Activated naive CD8-positive, alpha-beta T cell treated with anti-CD3 and anti-CD28 coated beads, Interleukin-2, amount 10 ng/mL, durations not matched to agents 7 days and 5 days (primary cell): ENCODE measurements around the gene CALHM5. TPM values are rescaled to one million over a fixed set of nuclear protein-coding genes. Genes with fewer than 3 reads are reported as not detected.

Experiments used
- ATAC-seq: fragments of 150-1000 bp; cut with Tn5 transposase; one replicate; pipeline ENCODE4 v1.10.0; 2021; ENCODE audit warnings: low read depth, moderate library complexity
- POLR2A ChIA-PET: fragments of 350-600 bp; sonication (Branson Sonifier 250); formaldehyde crosslinking; loops from one replicate; lab custom pipeline; 2021; ENCODE audit warnings: antibody characterized with exemption; lab: Charles Lee
- DNase-seq: peaks from one replicate; pipeline ENCODE4 v3.0.0; 2021
- H3K27ac Mint-ChIP-seq: one replicate; pipeline ENCODE4 v1.8.0; 2022; ENCODE audit warnings: mild to moderate bottlenecking, mixed read lengths
- H3K27me3 Mint-ChIP-seq: one replicate; pipeline ENCODE4 v1.8.0; 2022; ENCODE audit warnings: mild to moderate bottlenecking, moderate library complexity, mixed read lengths
- H3K36me3 Mint-ChIP-seq: one replicate; pipeline ENCODE4 v1.8.0; 2021; ENCODE audit warnings: mild to moderate bottlenecking, mixed read lengths
- H3K4me1 Mint-ChIP-seq: one replicate; pipeline ENCODE4 v1.8.0; 2021; ENCODE audit warnings: mixed read lengths
- H3K4me3 Mint-ChIP-seq: one replicate; pipeline ENCODE4 v1.8.0; 2022; ENCODE audit warnings: mild to moderate bottlenecking, moderate library complexity, mixed read lengths
- H3K9me3 Mint-ChIP-seq: one replicate; pipeline ENCODE4 v1.8.0; 2021; ENCODE audit warnings: mixed read lengths
- total RNA-seq, 2 experiments: library from RNA; stranded (reverse); gene quantifications; one replicate each; pipeline ENCODE4 v1.2.3, GENCODE V29; 2021

The CALHM5 gene
- total RNA-seq, 2 experiments from 2014 or later = not detected

DNA sequence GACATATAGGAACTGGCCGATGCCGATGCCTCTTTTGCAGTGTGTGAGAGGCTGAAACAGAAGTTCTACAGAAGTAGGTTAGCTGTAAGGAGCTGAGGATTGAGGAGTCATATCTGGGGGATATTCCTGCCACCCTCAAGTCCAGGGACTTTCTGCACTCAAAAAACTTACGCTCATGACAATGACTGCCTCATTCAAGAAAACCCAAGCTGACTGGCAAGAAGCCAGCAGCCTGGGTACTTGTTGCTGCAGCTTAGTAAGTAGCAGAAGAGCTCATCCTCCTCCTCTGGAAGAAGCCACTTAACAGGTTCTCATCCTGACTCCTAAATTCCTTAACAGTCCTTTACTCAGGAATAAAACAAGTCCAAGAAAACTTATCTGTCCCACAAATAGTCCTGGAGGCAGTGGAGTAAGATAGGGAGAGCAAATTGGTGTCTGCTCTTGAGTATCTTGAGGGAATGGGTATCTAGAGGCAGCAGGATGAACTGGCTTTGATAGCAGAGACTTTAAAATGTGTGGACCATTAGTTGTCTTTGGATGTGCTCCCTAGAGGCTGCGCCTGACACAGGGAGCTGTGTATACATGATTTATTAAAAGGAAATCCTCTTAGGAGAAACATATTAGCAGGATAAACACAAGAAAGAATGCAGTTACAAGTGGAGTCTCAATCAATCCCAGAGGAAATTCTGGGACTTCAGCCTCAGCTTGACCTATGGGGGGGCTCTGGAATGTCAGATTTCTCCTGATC, 7.4 kb downstream of the CALHM5 start:
- Mint-ChIP-seq H3K27ac (no peak overlapping the region), H3K9me3 (no peaks in the 10 kb centered on the region), H3K27me3 (peaks cover 18% of the 10 kb centered on the region), H3K36me3 (no peaks in the 10 kb centered on the region), H3K4me1 (no peaks in the 10 kb centered on the region), H3K4me3 (no peak overlapping the region)
- no peak for DNase-seq
- ATAC-seq = no peak
- POLR2A ChIA-PET = no interaction called here

DNA sequence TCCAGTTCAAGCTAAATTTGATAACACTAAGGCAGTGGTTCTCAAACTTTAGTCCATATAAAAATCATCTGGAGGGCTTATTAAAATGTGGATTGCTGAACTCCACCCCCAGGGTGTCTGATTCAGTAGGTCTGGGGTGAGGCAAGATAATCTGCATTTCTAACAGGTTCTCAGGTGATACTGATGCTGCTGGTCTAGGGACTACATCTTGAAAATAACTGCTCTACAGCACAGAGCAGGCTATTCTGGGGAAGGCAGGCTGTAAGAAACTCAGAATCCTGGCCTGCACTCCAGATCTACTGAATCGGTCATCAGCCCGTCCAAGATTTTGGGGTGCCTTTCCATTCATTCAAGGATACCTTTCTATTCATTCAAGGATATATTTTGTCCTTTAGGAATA, 11.5 kb downstream of the CALHM5 start:
- no peaks in the 10 kb centered on the region for H3K36me3 Mint-ChIP-seq
- no peak overlapping the region for H3K4me3 Mint-ChIP-seq
- no peaks in the 10 kb centered on the region for H3K4me1 Mint-ChIP-seq
- no peaks in the 10 kb centered on the region for H3K9me3 Mint-ChIP-seq
- no peak overlapping the region for H3K27ac Mint-ChIP-seq
- peaks cover 18% of the 10 kb centered on the region for H3K27me3 Mint-ChIP-seq
- POLR2A ChIA-PET = no interaction called here
- no peak for DNase-seq
- ATAC-seq = no peak

DNA sequence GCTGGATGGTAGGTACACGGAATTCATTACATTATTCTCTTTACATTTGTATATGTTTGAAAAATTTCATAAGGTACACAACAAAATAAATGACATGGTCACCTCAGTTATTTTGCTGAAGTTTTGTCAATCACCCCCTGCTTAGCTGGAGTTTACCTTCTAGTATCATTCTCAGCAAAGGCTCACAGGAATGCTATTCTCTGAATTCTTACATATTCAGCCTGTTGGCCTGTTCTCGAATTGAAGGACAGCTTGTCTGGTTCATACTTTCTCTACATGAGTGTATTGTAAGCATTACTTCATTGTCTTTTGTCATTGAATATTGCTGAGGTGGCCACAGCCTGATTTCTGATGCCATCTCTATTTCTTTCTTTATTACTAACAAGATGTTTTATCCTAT, 12.8 kb downstream of the CALHM5 start:
- ATAC-seq (no peak), DNase-seq (no peak)
- Mint-ChIP-seq H3K4me1 (no peaks in the 10 kb centered on the region), H3K36me3 (no peaks in the 10 kb centered on the region), H3K4me3 (no peak overlapping the region), H3K9me3 (no peaks in the 10 kb centered on the region), H3K27me3 (peaks cover 23% of the 10 kb centered on the region), H3K27ac (no peak overlapping the region)
- POLR2A ChIA-PET = no interaction called here

DNA sequence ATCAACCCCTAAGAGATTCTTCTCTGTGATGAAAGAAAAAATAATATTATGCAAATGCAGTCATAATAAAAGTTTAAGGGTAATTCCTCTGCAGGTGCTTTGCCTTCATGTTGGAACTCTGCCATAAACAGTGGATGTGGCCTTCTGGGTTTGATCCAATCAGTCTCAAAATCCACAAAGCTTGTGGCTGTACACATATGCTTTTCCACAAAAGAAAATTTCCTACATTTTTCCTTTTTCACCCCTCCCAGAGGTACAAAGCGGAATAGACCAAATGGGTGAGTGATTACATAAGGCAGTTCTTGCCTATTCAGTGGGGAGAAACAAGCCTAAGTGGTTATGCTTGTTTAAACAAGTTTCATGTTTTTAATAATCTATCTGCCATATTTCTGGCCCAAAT, 16.7 kb downstream of the CALHM5 start:
- Mint-ChIP-seq H3K9me3 (no peaks in the 10 kb centered on the region), H3K4me3 (no peak overlapping the region), H3K36me3 (no peaks in the 10 kb centered on the region), H3K4me1 (no peaks in the 10 kb centered on the region), H3K27ac (no peak overlapping the region), H3K27me3 (peaks cover 38% of the 10 kb centered on the region)
- ATAC-seq = no peak
- no peak for DNase-seq
- POLR2A ChIA-PET = no interaction called here

DNA sequence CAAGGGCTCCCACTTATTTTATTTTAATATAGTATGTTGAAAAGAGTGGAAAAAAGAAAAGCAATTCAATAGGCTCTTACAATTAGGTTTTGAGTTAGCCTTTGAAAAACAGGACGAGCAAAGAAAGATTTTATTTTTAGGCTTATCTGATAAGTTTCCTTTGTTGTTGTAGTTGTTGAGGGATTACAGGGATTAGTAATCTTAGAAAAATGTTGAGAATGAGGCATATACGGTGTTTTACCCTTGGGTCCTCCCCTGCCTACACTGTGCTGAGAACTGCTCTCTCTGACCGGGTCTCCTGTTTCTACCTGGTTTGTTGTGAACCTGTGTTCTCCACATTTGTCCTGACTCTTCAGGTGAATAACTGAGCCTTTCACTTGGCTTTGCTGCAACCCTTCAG, 17.3 kb downstream of the CALHM5 start:
- H3K4me3 Mint-ChIP-seq = no peak overlapping the region

DNA sequence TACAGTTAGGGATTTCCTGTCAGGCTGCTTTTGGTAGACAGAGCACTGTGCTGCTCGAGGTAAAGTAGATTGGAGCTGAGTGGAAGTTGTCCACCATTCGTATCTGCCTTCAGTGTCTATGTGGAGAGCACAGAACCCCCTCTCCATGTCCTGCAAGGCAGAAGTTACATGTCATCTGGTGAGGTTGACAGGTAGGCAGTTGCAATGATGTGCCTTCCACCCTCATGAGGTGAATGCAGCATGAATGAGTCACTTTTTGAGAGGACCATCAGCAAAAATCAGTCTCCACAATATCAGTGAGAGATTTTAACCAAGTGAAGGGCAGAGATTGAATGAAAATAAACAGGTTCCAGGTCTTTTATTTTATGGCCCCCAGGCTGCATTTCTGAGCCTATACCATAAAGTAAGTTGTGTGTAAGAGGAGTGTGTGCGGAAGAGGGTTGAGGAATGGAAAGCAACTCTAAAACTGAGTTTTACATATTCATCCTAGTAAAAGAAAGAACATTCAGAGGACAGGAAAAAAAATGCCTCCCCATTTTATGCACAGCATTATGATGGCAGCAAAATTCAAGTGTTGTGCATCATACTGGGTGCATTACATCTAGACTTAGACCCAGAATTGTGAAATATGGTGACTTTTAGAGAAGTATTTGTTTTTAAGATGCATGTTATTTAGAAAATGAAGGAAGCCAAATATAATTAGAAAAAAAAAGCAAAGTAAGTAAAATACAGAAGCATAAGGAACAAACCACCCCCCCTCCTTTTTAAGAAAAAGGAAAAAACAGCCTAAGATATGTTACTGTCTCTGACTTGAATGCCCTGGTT, 18.2 kb downstream of the CALHM5 start:
- Mint-ChIP-seq H3K9me3 (no peaks in the 10 kb centered on the region), H3K36me3 (no peaks in the 10 kb centered on the region), H3K4me3 (no peak overlapping the region), H3K27me3 (peaks cover 50% of the 10 kb centered on the region), H3K4me1 (no peaks in the 10 kb centered on the region), H3K27ac (no peak overlapping the region)
- no peak for DNase-seq
- POLR2A ChIA-PET = no interaction called here
- no peak for ATAC-seq

More for the DNA sequence above, 17.3 kb downstream of the CALHM5 start:
- Mint-ChIP-seq H3K36me3 (no peaks in the 10 kb centered on the region), H3K27me3 (peaks cover 43% of the 10 kb centered on the region), H3K4me1 (no peaks in the 10 kb centered on the region), H3K9me3 (no peaks in the 10 kb centered on the region), H3K27ac (no peak overlapping the region)
- ATAC-seq (no peak), DNase-seq (no peak)
- POLR2A ChIA-PET = no interaction called here

DNA sequence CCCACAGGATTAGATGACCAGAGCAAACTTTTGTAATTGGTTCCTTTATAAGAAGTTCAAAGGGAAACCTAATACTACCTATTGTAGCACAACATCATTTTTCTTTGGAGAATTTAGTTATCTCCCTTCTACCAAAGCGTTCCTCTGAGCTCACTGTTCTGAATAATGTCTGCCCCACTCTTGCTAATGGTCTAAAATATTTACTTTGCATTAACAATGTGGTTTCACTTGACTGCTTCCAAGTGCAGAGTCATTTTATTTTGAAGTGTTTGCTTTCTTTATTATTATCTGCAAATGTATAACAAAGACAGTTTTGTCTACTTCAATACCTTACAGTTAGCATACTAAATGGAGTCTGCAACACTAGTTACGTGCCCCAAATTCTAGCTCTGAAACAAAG, 19.0 kb downstream of the CALHM5 start:
- H3K27me3 Mint-ChIP-seq = peaks cover 53% of the 10 kb centered on the region
- H3K36me3 Mint-ChIP-seq = no peaks in the 10 kb centered on the region
- no peak for DNase-seq

DNA sequence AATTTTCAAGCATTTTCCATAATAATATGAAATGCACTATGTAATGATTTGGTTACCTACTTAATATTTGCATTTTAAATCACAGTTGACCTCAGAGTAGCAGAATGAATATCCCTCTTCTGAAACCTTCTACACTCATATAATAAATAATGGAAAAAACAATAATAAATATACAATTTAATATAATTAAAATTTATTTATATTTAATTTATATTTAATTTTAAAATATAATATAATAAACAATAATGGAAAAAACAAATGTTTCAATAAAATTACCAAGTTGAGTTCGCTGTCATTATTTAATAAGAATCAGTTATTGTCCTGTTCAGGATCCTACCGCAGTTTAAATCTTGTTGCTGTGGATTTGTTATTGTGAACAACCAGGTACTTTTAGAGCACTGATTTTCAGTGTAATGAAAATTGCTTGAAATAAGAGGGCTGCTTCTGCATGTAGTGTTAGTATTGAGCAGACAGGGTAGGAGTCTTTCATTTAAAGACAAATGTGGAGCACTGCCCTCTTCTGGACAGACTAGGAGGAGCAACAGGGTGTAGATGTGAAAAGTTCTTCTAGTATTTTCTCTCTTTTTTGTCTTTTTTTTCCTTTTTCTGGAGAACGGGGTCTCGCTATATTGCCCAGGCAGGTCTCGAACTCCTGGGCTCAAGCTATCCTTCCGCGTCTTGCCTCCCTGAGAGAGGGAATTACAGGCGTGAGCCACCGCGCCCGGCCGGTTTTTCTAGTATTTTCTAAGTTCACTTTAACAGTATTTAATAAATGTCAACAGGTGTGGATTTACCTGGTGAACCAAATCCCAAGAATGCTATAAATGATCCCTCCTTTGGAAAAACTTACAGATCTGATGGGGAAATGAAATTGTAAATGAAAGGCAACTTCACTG, 20.5 kb downstream of the CALHM5 start:
- Mint-ChIP-seq H3K9me3 (no peaks in the 10 kb centered on the region), H3K27me3 (peaks cover 51% of the 10 kb centered on the region), H3K36me3 (no peaks in the 10 kb centered on the region), H3K4me1 (peaks cover 2% of the 10 kb centered on the region), H3K27ac (no peak overlapping the region), H3K4me3 (no peak overlapping the region)
- DNase-seq (no peak), ATAC-seq (peak; percentile 89)
- POLR2A ChIA-PET = no interaction called here

More for the DNA sequence above, 19.0 kb downstream of the CALHM5 start:
- Mint-ChIP-seq H3K4me3 (no peak overlapping the region), H3K4me1 (no peaks in the 10 kb centered on the region), H3K9me3 (no peaks in the 10 kb centered on the region), H3K27ac (no peak overlapping the region)
- POLR2A ChIA-PET = no interaction called here
- no peak for ATAC-seq

DNA sequence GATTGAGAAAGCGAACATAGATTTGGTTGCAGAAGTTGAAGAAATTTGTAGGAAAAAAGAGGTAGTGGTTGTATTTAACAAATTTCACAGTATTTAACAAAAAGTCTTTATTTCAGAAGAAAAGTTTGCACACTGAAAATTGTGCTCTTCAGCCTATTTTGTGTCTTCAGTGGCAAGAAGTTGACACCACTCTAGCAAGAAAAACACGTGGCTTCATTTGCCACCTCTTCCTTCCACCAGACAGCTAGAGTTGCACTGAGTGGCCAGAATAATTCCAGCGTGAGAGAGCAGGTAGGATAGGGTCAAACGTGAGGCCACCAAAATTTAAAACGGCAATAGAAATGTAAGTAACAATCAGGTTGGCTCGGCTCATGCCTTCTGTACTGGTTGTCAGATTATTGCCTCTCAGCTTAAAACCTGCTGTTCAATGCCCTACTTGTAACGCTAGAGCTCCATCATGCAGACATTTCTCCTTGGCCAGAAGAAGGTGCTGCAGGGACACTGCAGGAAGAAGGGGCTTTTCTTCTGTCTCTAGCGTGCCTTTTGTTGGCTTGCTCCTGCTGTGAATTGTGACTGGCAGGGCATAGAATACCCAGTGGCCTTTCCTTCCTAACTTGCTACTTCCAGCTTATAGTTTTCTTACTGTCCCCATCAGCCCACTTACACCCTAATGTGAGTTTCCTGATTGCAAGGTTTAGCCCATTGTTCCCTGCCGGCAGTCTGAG, 22.0 kb downstream of the CALHM5 start:
- no peak for DNase-seq
- ATAC-seq = no peak
- Mint-ChIP-seq H3K9me3 (no peaks in the 10 kb centered on the region), H3K4me3 (no peak overlapping the region), H3K27ac (no peak overlapping the region), H3K27me3 (peaks cover 47% of the 10 kb centered on the region), H3K4me1 (peaks cover 2% of the 10 kb centered on the region), H3K36me3 (no peaks in the 10 kb centered on the region)
- POLR2A ChIA-PET = no interaction called here

DNA sequence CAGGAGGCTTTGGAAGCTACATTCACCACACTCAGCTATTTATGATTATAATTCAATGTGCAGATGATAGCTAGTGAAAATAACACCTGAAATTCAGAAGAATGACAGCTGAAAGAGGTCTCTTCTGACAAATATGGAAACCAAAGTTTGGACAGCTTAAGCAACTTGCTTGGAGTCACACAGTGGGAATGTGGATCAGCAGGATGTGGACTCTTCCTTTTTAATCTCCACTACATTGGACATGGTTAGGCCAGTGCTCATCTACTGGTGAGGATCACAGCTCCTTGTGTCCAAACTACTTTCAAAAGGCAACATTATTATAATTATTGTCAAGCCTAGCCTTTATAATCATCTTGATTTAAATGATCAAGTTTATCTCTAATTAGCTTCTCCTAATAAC, 23.7 kb downstream of the CALHM5 start:
- no peak for DNase-seq
- no peak for ATAC-seq
- Mint-ChIP-seq H3K9me3 (no peaks in the 10 kb centered on the region), H3K4me1 (peaks cover 2% of the 10 kb centered on the region), H3K36me3 (no peaks in the 10 kb centered on the region), H3K27ac (no peak overlapping the region), H3K4me3 (no peak overlapping the region), H3K27me3 (peaks cover 37% of the 10 kb centered on the region)
- POLR2A ChIA-PET = no interaction called here

DNA sequence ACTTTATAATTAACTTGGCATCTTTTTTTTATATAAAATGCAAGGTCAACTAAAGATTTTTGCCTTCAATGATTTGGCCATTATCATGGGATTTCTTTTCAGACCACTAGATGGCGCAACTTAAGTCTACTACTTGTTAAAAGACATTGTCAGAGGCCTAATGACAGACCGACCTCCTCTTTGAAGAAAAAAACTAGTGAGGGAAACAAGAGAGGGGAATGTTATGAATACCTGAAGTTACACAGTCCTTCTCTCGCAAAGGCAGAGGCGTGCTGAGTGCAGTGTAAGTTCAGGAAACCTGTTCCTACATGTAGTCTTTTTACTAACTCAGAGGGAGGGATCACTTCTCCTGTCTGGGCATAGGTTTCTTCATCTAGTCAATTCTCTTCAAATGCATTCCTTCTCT, 24.8 kb downstream of the CALHM5 start:
- Mint-ChIP-seq H3K27me3 (peaks cover 37% of the 10 kb centered on the region), H3K27ac (no peak overlapping the region), H3K36me3 (no peaks in the 10 kb centered on the region), H3K4me1 (peaks cover 2% of the 10 kb centered on the region), H3K4me3 (no peak overlapping the region), H3K9me3 (no peaks in the 10 kb centered on the region)
- DNase-seq = no peak
- no peak for ATAC-seq
- POLR2A ChIA-PET = no interaction called here

DNA sequence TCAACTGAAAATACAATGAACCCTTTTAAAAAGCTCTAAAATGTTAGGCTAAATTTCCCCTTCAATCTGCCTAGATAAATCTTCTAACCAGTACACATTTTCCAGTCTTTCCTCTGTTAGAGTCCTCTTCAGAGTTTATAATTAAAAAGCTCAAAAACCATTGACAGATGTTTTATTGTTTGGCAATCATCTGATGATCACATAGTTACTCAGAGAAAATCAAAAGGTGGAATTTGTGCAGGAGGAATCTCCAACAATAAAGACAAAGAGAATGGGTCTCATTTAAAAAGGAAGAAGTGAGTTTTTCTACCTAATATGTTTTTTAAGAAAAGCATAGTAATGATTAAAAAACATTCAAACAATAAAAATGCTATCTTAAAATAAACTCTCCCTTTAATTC, 31.0 kb downstream of the CALHM5 start:
- no peaks in the 10 kb centered on the region for H3K9me3 Mint-ChIP-seq
- H3K27ac Mint-ChIP-seq = no peak overlapping the region
- no peaks in the 10 kb centered on the region for H3K4me1 Mint-ChIP-seq
- H3K36me3 Mint-ChIP-seq = no peaks in the 10 kb centered on the region
- POLR2A ChIA-PET = no interaction called here
- H3K27me3 Mint-ChIP-seq = peaks cover 45% of the 10 kb centered on the region
- ATAC-seq = no peak
- H3K4me3 Mint-ChIP-seq = no peak overlapping the region
- no peak for DNase-seq

DNA sequence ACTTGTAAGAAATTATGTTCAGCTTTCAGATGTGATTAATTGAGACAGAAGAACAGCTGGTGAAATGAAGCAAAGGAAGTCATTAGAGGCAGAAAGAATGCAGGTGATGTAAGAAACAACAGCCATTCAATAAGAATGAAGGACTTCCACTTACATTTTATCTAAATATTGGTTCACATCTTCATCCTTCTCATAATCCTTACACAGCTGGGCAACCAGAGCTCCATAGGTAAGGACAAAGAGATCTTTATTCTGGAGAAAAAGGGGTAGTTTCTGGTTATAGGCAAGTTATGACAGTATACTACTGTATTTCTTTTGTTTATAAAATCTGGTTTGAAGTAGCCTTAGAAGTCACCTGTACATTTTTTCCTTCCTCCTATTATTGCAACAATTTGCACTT, 31.7 kb downstream of the CALHM5 start:
- Mint-ChIP-seq H3K27me3 (peaks cover 45% of the 10 kb centered on the region), H3K27ac (no peak overlapping the region), H3K36me3 (no peaks in the 10 kb centered on the region), H3K4me1 (no peaks in the 10 kb centered on the region), H3K9me3 (no peaks in the 10 kb centered on the region), H3K4me3 (no peak overlapping the region)
- DNase-seq = no peak
- POLR2A ChIA-PET = no interaction called here
- no peak for ATAC-seq
